HG02678 (cell line): ENCODE results near the gene MSH2.
A peak's percentile ranks its signal among the peaks of the same experiment; 100 is the strongest.

Source experiments
- ATAC-seq: cut with Tn5 transposase; IDR thresholded peaks from one replicate; pipeline ENCODE4 v1.9.1; 2021; ENCODE audit warnings: mild to moderate bottlenecking, moderate library complexity; ENCODE audit not compliant: unreplicated experiment

The MSH2 gene

DNA sequence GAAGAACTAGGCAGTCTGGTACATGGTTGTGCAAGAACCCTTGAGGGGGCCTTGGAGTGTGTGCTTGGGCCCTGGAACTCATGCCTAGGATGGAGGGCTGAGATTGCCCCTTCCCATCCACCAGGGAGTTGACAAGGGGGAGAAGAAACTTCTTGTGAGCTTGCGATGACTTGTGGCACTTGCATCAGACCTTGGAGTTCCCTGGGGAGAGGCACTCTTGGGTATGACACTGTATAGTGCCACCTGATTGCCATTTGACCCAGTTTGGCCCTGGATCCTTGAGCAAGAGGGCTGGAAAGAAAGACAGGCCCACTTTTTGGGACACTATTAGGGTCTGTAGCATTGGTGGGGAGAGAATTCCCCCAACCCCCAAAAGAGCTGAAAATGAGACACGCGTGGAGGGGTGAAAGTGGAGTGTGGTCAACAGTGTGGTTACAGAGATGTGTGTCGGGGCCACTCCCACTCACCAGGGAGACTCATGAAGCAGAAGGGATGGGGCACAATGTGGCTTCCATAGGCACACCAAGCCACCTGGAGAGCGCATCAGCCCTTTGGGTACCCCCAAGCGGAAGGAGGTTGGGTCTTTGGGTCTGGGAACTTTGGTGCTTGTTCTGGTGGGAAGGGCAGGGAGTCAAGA lies 101.3 kb downstream of the MSH2 start:
- no peak for ATAC-seq

DNA sequence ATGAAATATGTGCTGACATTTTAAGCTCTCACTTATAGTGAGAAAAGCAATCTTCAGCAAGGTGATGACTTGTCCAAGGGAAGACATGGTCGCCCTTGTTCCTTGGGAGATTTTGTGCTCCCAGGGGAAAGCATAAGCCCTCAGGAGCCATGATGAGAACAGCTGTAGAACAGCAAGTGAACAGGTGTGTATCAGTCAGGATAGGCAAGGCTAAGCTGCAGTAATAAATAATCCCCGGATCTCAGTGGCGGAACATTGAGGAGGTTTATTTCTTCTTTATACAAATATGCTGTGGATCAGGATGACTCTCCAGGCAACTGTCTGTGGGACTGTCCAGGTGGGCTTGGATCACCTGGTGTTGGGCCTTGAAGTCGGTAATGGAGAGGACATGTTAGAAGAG lies 103.1 kb downstream of the MSH2 start:
- no peak for ATAC-seq

DNA sequence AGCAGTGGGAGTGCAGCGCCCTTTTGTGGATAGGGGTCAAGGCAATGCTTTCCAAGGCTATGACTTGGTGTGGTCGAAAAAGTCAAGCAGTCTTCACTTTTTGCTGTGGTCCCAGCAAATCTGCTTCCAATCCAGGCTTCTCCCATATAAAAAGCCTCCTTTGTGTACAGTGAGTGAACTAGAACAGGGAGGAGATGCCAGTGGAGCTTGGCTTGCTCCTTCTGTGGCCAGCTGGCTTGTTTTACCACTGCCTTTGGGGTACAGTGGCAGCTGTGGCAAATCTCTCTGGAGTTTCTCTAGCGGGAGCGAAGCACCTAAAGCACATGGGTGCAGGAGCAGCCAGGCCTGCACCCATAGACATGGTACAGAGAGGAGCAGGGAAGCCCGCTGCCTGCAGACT lies 103.5 kb downstream of the MSH2 start:
- no peak for ATAC-seq

DNA sequence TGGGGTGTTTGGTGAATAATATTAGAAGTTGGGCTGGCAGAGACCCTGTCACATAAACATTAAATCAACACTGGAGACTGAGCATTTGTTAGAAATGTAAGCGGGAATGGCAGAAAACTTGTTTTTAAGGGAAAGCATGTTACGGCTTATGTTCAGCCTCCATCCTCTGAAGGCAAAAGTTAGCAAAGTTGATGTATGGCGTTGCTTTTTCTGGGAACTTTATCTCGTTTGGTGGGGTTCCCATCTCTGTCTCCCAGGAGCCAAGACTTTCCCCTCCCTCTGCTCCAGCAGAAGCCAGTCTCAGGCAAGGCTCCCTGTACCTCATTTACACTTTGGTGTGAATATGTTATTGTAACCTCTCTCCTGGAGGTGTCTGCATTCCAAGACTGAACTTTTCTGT lies 105.1 kb downstream of the MSH2 start:
- no peak for ATAC-seq

DNA sequence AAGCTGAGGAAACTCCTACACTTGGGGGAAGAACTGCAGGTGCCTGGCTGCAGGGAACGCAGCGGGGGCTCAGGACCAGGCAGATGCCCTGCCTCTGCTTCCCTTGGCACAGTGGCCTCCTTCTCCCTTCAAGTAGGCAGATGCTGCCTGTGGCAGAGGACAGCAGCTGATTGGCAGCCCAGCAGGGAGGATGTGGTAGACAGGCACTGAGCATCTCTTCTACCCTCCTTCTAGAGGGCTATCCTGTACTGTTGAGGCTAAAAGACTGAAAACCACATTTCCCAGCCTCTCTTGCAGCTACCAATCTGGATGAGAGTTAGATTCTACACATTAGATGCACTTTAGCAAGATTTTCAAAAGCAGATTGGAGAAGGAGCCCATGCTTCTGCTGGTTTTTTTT lies 105.7 kb downstream of the MSH2 start:
- no peak for ATAC-seq

DNA sequence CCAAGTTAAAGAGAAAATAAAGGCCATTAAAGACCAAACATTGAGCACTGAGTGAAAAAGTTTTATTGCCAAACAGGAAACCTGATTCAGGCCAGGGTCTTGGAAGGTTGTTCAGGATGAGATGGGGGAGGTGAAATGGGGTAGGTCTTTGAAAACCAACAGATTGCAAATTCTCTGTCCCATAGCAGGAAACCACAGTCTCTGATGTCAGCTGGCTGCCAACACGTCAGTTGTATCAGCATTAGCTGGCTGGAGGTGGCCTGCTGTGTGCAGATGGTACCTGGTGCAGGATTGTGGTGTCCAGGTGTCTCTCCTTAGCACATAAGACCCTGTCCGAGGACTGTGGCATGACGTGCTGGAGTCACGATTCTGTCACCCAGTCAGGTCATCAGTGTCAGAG lies 106.3 kb downstream of the MSH2 start:
- ATAC-seq = no peak

DNA sequence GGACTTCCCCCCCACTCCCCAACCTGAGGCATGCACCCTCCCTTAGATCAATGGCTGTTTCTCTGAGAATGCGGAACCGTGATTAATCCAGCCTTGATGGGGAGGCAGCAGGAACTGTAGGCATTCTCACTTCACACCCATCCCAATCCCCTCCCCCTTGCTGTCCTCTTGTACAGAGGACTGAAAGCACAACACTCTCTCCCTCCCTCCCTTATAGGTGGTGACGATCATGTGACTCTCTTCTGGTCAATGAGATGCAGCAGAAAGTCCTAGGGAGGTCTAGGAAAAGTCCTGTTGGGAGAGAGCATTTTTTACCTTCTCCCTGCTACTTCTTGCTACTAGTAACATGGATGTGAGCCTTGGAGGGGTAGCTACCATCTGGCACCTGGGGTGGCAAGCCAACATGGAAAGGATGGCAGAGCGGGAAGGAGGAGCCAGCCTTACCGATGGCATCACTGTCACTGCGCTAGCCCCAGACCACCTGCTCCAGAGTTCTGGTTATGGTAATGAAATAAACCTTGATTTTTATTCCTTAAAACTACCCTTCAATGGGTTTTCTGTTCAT lies 106.9 kb downstream of the MSH2 start:
- no peak for ATAC-seq

DNA sequence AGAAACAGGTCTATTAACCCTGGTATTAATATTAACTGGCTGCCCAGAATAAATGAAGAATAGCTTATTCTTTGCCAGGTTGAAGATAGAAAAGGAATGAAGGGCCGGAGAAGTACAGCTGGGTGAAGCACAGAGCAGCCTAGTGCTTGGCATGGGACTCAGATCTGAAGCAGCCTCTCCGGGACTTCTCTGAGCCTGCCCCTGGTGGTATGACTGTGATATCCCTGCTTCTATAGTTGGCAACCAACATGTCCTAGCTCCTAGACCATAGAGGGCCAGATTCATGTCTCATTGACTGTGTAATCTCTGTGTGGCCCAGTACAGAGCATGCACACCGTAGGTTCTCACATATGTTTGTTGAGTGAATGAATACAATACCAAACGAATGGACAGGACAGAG lies 107.8 kb downstream of the MSH2 start:
- no peak for ATAC-seq

DNA sequence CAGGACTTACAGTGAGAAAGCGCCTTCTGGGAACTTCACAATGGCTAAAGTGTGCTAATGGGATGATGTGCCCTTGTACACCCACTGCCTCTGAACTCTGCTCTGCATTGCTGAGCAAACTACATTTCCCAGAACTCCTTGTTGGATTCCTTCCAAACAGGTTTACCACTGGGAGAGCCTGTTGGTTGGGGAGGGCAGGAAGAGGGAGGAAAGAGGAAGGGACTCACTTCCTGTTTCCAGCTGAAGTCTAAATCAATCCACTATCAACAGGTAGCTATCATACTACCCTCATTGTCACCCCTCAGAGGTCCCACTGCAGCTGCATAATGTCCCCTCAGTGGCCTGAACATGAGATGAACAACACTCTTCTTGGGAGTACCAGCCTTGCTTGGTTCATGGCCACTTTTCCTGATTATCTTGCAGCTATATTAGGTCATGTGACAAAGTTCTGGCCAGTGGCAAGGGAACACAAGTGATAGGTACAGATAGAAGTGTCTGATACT lies 109.7 kb downstream of the MSH2 start:
- no peak for ATAC-seq

DNA sequence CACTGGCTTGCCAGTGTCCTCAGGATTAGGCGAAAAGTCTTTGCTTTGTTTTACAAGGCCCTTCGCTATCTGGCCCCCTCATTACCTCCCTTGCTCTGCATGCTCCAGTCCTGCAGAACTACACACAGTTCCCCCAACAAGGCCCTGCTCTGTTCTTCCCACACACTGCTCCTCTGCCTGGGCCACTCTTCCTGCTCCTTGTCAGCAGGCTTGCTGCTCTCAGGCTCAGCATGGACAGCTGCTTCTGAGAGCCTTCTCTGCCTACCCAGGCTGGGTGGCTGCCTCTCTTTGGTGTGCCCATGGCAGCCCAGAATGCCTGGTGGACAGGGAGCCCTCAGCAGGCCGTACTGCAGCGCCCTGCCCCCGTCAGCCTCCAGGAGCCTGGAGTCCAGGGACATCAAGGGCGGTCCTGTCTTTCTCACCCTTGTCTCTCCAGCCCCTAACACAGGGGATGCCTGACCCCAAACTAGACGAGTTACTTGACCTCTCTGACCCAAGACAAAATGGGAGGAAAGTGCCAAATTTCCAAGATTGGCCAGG lies 111.1 kb downstream of the MSH2 start:
- no peak for ATAC-seq

DNA sequence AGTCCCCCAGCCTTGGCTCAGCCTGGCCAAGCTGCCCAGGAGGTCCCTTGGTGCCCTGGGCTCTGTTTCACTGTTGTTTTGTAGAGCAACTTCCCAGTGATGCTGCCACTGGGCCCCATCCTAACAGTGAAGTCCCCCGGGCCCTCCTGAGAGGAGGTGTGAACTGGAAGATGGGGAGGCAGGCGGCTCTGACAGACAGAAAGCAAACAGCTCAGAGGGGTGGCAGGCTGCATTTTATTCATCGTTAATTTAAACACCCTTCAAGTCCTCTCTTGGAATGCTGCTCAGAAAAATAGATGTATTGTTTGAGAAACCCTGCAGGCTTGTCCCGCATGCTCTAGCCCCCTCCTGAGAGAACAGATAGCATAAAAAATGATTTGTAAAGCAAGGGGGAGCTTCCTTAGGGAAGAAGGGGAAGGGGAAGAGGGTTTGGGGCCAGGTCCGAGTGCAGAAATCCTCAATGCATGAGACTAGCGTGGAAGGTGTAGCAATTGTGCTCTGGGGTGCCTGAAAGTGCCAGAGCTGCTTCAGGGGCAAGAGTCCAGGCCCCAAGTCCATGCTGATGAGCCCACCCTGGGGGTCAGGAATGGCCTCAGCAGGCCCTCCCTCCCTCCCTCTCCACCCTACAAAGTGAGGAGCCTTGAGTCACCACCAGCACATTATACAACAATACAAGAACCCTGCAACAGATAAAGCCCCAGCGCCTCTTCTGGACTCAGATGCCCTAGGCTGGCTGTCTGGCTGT lies 113.6 kb downstream of the MSH2 start:
- no peak for ATAC-seq

DNA sequence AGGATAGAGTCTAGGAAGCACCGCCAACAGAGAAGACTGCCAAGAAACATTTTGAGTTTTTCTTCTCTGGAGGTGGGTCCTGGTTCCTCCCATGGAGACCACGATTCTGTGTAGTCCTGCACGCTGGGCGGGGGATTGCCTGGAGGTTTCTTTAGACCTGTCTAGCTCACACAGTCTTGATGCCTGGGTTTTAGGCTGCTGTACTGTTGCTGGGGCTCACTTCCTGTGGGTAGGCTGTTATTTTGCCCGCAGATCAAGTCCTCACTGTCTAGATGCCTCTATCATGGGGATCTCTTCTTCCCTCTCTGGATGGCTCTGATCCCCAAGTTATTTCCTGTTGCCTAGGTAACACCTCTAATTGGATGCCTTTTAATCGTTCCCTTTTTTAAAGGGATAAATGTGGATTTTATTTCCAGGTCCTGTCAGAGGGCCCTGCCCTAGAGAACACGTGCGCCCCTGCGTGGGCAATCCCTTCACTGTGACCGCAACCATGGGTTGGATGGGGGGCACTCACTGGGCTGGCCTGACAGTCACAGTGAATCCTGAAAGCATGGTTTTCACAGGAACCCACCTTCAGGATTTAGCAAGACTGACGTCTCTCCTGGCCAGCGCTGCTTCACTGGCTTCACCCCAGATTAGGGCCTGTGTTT lies 115.7 kb downstream of the MSH2 start:
- no peak for ATAC-seq

DNA sequence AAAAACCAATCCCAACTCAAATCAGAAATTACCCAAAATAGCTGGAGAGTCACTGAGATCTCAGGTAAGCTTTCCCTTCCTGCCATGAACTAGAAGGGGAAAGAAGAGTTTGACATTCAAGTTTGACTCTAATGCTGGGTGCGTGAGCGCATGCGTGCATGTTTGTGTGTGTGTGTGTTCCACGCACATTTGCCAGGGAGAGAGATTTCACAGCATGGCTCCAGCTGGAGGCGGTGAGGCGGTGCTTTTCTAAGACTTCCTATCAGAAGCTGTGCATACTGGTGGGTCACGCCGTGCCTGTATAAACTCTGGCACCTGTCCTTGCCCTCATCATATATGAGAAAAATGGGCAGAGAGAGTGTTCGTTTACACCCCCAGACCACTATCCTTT lies 116.2 kb downstream of the MSH2 start:
- ATAC-seq = no peak

DNA sequence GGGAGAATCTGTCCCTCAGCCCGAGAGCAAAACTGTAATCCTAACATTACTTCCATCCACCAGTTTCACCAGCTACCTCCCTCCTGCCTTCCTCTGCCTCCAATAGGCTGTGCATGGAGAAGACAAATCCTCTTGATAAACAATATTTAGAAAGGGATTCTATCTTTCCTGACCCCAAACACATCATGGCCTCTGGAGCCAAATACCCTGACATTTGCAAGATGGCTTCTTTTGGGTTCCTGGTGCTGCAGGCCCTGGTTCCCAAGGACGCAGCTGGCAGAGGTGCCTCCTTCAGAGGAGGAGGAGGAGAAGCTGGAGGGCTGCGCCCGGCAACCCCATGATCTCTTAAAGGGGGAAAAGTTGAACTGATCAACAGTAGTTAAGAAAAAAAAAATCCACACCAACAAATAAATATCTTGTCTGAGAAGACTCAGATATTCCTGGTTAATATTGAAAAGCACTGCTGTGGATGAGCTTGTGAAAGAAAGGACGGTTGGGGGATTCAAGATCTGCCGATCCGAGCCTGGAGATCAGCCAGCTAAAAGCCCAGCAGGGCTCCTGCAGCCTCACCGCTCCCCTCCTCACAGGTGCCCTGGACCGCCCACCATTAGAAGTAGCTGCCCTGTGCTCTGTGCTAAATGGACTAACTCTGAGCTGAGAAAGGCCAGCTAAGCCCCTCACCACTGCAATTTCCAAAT lies 116.8 kb downstream of the MSH2 start:
- ATAC-seq = no peak

DNA sequence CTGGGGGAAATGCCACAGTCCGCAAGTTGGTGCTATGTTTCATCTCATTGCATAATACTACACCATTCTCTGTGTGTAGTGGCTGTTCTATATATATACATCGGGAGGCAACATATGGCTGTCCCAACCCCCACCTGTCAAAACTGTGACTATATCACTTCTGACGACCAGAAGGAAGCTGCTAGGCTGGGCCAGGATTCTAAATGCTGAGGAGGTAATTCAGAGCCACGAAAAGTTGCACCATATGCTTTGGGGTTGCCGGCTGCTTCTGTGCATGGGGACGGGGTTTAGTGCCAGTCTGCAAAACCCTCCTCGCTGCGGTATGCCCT lies 117.3 kb downstream of the MSH2 start:
- ATAC-seq = no peak

DNA sequence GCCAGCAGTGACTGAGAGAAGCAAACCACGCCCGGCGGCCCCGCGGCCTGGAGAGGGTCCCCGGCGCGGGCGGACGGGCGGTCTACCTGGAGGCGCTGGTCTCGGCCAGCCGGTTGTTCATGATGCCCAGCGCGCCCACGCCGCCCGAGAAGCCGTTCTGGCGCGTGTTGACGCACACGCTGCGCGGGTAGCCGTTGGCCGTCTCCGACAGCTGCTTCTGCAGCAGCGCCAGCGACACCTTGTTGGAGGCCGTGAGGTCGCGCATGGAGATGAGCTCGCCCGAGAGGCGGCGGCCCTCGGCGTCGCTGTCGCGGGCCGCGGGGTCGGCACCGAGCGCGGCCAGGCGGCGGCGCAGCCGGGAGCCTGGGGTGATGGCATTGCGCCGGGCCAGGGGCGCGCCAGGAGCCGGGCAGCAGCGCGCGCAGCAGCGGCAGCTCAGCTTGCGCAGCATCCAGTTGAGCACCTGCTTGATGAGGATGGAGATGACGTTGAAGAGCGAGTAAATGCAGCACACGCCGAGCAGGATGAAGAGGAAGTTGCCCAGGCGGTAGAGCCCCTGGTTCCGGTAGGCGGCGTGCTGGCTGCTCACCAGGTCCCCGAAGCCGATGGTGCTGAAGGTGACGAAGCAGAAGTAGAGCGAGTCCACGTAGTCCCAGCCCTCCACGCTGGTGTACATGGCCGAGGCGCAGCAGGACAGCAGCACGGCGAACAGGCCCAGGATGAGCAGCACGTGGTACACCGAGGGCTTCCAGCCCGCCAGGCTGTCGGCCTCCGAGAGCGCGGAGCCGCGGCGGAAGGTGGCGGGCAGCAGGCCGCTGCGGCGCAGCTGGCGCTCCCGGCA lies 118.1 kb downstream of the MSH2 start:
- peak; percentile 80 for ATAC-seq

DNA sequence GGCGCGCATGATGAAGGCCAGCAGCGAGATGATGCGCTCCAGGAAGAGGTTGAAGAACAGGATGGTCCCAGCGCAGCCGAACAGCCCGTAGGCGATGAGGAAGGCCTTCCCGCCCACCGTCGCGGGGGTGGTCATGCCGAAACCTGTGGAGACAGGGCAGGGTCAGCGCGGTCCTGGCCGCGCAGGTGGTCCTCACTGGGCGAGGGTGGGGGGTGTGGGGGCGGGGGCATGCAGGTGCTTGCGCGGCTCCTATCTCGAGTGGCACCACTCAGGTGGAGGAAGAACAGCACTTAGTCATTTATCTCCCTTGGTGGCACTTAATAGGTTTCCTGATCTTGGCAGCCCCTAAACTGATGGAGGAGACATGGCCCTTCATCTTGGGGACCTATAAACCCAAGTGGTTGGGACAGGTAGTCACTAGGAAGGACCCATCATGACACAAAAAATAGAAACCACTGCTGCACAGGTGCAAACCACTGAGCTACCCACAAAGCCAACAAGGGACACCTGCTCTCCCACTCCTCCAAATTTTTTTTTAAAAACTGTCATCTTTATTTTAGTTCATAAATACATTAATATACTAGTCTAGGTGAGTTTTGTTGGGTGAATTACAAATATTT lies 118.8 kb downstream of the MSH2 start:
- ATAC-seq = no peak

DNA sequence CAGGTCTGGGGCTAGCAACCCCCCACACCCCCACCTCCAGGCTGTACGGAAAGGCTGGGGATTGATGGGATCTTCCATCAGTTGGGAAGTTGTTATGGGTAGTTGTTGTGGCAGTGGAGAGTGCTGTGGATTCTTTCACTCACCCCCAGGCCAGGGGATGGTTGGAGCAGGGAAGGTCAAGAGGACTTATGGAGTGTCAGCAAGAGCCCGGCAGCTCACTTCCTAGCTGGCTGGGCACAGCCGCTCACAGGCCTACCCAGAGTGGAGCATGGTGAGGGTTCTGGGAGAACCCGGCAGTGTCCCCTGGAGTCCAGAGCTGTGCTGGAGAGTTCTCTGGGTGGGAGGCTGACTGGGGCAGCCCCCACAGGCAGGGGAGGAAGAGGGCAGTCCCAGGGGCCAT lies 122.2 kb downstream of the MSH2 start:
- ATAC-seq = no peak

DNA sequence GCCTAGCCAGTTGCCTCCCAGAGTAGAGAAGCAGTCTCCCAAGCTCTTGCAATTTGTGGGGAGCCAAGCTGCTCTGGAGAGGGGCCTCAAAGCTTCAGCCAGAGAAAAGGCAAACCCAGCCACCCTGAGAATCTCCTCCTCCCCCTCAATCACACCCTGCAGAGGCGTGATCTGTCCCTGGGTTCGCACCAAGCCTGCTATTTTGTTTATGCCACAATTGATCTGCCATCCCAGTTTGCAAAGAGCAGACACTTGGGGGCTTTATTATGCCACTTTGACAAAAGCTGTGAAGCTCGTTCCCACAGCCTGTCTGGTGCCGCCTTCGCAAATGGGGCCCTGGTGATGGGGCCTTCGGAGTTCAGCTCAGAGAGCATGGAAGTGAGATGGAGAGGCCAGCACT lies 125.5 kb downstream of the MSH2 start:
- no peak for ATAC-seq

DNA sequence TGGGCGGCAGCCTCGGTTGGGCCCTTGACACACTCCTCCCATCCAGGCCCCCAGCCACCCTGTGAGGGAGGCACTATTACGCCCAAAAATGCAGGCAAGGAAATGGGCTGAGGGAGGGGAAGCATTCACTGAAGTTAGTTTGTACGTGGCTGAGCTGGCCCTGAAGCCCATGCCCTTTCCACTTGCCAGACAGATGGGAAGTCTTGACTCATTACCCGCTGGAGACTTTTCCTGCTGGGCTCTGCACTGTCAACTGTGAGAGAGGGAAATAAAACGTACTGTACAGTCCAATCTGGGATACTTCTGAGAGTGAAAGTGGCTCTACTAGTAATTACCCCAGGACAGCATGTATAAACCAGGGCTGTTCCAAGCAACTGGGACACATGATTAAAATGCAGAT lies 125.9 kb downstream of the MSH2 start:
- no peak for ATAC-seq
